COLO668 (cell line): ENCODE data around the gene PKMYT1.
"Not testable (repeated sequence)": the region's sequence is repeated elsewhere in the genome, so short reads cannot be mapped to it uniquely, and the experiment has no call there.

Source experiments
- DNase-seq: peaks from one replicate; lab custom pipeline; 2025; ENCODE audit not compliant: unreplicated experiment; lab: John Stamatoyannopoulos, UW

PKMYT1 gene

GRCh38 chr16:2962334-2963073 is 17.7 kb downstream of the PKMYT1 start:
- DNase-seq, result no peak

- DNase-seq, result no peak
Observed at GRCh38 chr16:2960183-2961010, 19.8 kb downstream of the PKMYT1 start.

- DNase-seq, result peak; percentile 27
Observed at GRCh38 chr16:2959206-2959605, 21.0 kb downstream of the PKMYT1 start.

GRCh38 chr16:2956579-2956956 is 23.7 kb downstream of the PKMYT1 start:
- no peak for DNase-seq

GRCh38 chr16:2955779-2956578 is 24.3 kb downstream of the PKMYT1 start:
- peak; percentile 48 for DNase-seq

GRCh38 chr16:2955438-2955778 is 24.8 kb downstream of the PKMYT1 start:
- peak; percentile 48 for DNase-seq

- DNase-seq, result peak; percentile 91
Observed at GRCh38 chr16:2954656-2955381, 25.4 kb downstream of the PKMYT1 start.

GRCh38 chr16:2953706-2954627 is 26.3 kb downstream of the PKMYT1 start:
- peak; percentile 88 for DNase-seq

- DNase-seq, result peak; percentile 92
Observed at GRCh38 chr16:2952679-2953078, 27.6 kb downstream of the PKMYT1 start.

GRCh38 chr16:2950773-2951172 is 29.5 kb downstream of the PKMYT1 start:
- DNase-seq, result no peak

- no peak for DNase-seq
Observed at GRCh38 chr16:2950353-2950724, 29.9 kb downstream of the PKMYT1 start.

- DNase-seq, result no peak
Observed at GRCh38 chr16:2949705-2950352, 30.4 kb downstream of the PKMYT1 start.

GRCh38 chr16:2948807-2949704 is 31.2 kb downstream of the PKMYT1 start:
- no peak for DNase-seq

GRCh38 chr16:2946649-2947048 is 33.6 kb downstream of the PKMYT1 start:
- DNase-seq, result no peak

GRCh38 chr16:2943716-2944115 is 36.5 kb downstream of the PKMYT1 start:
- not testable (repeated sequence) for DNase-seq

GRCh38 chr16:2942045-2942444 is 38.2 kb downstream of the PKMYT1 start:
- no peak for DNase-seq

GRCh38 chr16:2939968-2940367 is 40.3 kb downstream of the PKMYT1 start:
- no peak for DNase-seq

GRCh38 chr16:2938206-2938605 is 42.0 kb downstream of the PKMYT1 start:
- DNase-seq, result no peak
